NB4 (cell line): ENCODE measurements around the gene SGTA.

Source experiments
- MAX ChIP-seq: IDR thresholded peaks from 2 replicates; pipeline ENCODE4 v1.6.1; 2011; ENCODE audit warnings: low read depth, low read length
- POLR2A ChIP-seq: IDR thresholded peaks from 2 replicates; pipeline ENCODE4 v1.6.1; 2011; ENCODE audit warnings: mild to moderate bottlenecking; ENCODE audit not compliant: insufficient read length; ENCODE audit errors: extremely low read depth
- TF ChIP-seq, protein P1 (sequence below): IDR thresholded peaks from one replicate; pipeline ENCODE4 v1.5.1; 2012; ENCODE audit warnings: low read depth, low read length

DNA sequence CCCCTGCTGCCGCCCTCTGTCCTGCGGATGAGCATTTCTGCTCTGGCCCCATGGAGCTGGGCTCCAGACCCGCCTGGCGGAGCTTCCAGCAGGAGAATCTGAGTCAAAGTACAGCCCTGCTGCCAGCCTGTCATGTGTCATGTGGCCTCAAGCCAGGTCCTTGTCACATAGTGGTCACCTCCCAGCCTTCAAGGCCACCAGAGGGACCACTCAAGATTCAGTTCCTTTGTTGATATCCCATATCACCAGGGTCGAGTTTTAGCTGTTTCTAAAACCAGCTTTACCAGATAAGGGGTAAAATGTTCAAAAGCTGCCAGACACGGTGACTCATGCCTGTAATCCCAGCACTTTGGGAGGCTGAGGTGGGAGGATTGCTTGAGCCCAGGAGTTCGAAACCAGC lies 15.7 kb upstream of the SGTA start:
- TF ChIP-seq, protein P1, sequence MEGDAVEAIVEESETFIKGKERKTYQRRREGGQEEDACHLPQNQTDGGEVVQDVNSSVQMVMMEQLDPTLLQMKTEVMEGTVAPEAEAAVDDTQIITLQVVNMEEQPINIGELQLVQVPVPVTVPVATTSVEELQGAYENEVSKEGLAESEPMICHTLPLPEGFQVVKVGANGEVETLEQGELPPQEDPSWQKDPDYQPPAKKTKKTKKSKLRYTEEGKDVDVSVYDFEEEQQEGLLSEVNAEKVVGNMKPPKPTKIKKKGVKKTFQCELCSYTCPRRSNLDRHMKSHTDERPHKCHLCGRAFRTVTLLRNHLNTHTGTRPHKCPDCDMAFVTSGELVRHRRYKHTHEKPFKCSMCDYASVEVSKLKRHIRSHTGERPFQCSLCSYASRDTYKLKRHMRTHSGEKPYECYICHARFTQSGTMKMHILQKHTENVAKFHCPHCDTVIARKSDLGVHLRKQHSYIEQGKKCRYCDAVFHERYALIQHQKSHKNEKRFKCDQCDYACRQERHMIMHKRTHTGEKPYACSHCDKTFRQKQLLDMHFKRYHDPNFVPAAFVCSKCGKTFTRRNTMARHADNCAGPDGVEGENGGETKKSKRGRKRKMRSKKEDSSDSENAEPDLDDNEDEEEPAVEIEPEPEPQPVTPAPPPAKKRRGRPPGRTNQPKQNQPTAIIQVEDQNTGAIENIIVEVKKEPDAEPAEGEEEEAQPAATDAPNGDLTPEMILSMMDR = no peak
- no peak for TF ChIP-seq MAX
- no peak for TF ChIP-seq POLR2A
